Measurements from ENCODE around the gene SLC35G3.

SLC35G3 gene

GRCh38 chr17:35162755-35163154 lies 31.4 kb downstream of the SLC35G3 start:
- ATAC-seq = no peak

GRCh38 chr17:35161281-35161761 lies 32.9 kb downstream of the SLC35G3 start:
- TF ChIP-seq CREB5 (CRISPR knock-in tag; IDR thresholded peaks at IDR 0.05; ENCODE audit: low read depth) = no peak
- TF ChIP-seq ESRRG (CRISPR knock-in tag; IDR thresholded peaks at IDR 0.05) = no peak
- TF ChIP-seq ZFP3 (CRISPR knock-in tag; IDR thresholded peaks at IDR 0.05) = no peak
- TF ChIP-seq ZFP30 (CRISPR knock-in tag; IDR thresholded peaks at IDR 0.05) = no peak
- TF ChIP-seq BACH2 (CRISPR knock-in tag; IDR thresholded peaks at IDR 0.05; ENCODE audit: borderline replicate concordance) = no peak
- no peak for TF ChIP-seq GLIS3 (CRISPR knock-in tag; IDR thresholded peaks at IDR 0.05)
- TF ChIP-seq SNAI2 (CRISPR knock-in tag; IDR thresholded peaks at IDR 0.05) = no peak
- no peak for TF ChIP-seq PATZ1 (CRISPR knock-in tag; IDR thresholded peaks at IDR 0.05; ENCODE audit: borderline replicate concordance)
- no peak for TF ChIP-seq ZNF565 (CRISPR knock-in tag; conservative IDR thresholded peaks at IDR 0.05; ENCODE audit: low read depth)
- no peak for TF ChIP-seq CSRNP3 (CRISPR knock-in tag; IDR thresholded peaks at IDR 0.05)
- no peak for TF ChIP-seq TCF4 (CRISPR knock-in tag; IDR thresholded peaks at IDR 0.05; ENCODE audit: borderline replicate concordance)
- TF ChIP-seq OSR1 (CRISPR knock-in tag; IDR thresholded peaks at IDR 0.05) = no peak
- TF ChIP-seq ZNF8 (CRISPR knock-in tag; IDR thresholded peaks at IDR 0.05) = no peak
- no peak for TF ChIP-seq TSHZ2 (CRISPR knock-in tag; IDR thresholded peaks at IDR 0.05)
- TF ChIP-seq CSDC2 (CRISPR knock-in tag; IDR thresholded peaks at IDR 0.05) = no peak
- no peak for TF ChIP-seq ZC3H10 (CRISPR knock-in tag; IDR thresholded peaks at IDR 0.05)
- TF ChIP-seq TOX (CRISPR knock-in tag; IDR thresholded peaks at IDR 0.05; ENCODE audit: borderline replicate concordance) = no peak
- no peak for TF ChIP-seq RARB (CRISPR knock-in tag; IDR thresholded peaks at IDR 0.05)
- no peak for TF ChIP-seq ISL1 (CRISPR knock-in tag; IDR thresholded peaks at IDR 0.05)
- TF ChIP-seq ZNF70 (CRISPR knock-in tag; IDR thresholded peaks at IDR 0.05) = no peak
- no peak for ATAC-seq

More at GRCh38 chr17:35162755-35163154, 31.4 kb downstream of the SLC35G3 start:
- TF ChIP-seq CSDC2 (CRISPR knock-in tag; IDR thresholded peaks at IDR 0.05) (no peak), TOX (CRISPR knock-in tag; IDR thresholded peaks at IDR 0.05; ENCODE audit: borderline replicate concordance) (no peak), ZFP3 (CRISPR knock-in tag; IDR thresholded peaks at IDR 0.05) (no peak), TCF4 (CRISPR knock-in tag; IDR thresholded peaks at IDR 0.05; ENCODE audit: borderline replicate concordance) (no peak), POU6F1 (CRISPR knock-in tag; IDR thresholded peaks at IDR 0.05; ENCODE audit: borderline replicate concordance, low read depth) (no peak), BACH2 (CRISPR knock-in tag; IDR thresholded peaks at IDR 0.05; ENCODE audit: borderline replicate concordance) (no peak), ESRRG (CRISPR knock-in tag; IDR thresholded peaks at IDR 0.05) (no peak), ZC3H10 (CRISPR knock-in tag; IDR thresholded peaks at IDR 0.05) (no peak), OSR1 (CRISPR knock-in tag; IDR thresholded peaks at IDR 0.05) (no peak), ARNTL (CRISPR knock-in tag; IDR thresholded peaks at IDR 0.05; ENCODE audit: borderline replicate concordance, low read depth) (no peak), PATZ1 (CRISPR knock-in tag; IDR thresholded peaks at IDR 0.05; ENCODE audit: borderline replicate concordance) (no peak), SNAI2 (CRISPR knock-in tag; IDR thresholded peaks at IDR 0.05) (no peak)
